Measurements from ENCODE around the gene CELSR1.
"Not testable (repeated sequence)": the region's sequence is repeated elsewhere in the genome, so short reads cannot be mapped to it uniquely, and the experiment has no call there.

CELSR1 gene

DNA sequence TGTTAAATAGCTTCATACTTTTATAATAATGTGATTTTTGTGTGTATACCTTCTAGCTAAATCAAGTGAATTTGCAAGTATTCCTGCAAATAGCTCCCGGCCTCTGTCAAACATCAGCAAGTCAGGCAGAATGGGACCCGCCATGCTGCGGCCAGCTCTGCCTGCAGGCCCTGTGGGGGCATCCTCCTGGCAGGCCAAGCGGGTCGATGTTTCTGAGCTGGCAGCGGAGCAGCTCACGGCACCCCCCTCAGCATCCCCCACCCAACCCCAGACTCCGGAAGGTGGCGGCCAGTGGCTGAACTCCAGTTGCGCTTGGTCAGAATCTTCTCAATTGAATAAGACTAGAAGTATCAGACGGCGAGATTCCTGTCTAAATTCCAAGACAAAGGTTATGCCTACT lies 221.4 kb downstream of the CELSR1 start:
- no peak overlapping the region for H3K4me2 ChIP-seq
- no peak overlapping the region for H3K4me3 ChIP-seq
- H3K27ac ChIP-seq = no peak overlapping the region
- H4K20me1 ChIP-seq = peaks cover 28% of the 10 kb centered on the region; the same call in 1 of the 2 replicates
- H3K9me3 ChIP-seq = no peaks in the 10 kb centered on the region
- H3K36me3 ChIP-seq = peaks cover 100% of the 10 kb centered on the region
- H3K27me3 ChIP-seq = no peaks in the 10 kb centered on the region
- no peaks in the 10 kb centered on the region for H3K4me1 ChIP-seq
- no peak overlapping the region for H3K9ac ChIP-seq
- no peak for TF ChIP-seq Cebpa-rat (IDR thresholded peaks at IDR 0.05)

- H3K36me3 ChIP-seq = peaks cover 100% of the 10 kb centered on the region
- H3K4me1 ChIP-seq, H3K4me3 ChIP-seq, H3K9ac ChIP-seq, H3K4me2 ChIP-seq, H3K27me3 ChIP-seq, H3K9me3 ChIP-seq, H3K27ac ChIP-seq: not testable (repeated sequence)
- H4K20me1 ChIP-seq = peaks cover 35% of the 10 kb centered on the region
These were observed 224.6 kb downstream of the CELSR1 start for GRCh38 chr22:46312848-46313247.

GRCh38 chr22:46312056-46312455 lies 225.4 kb downstream of the CELSR1 start:
- H3K9me3 ChIP-seq = no peaks in the 10 kb centered on the region
- no peaks in the 10 kb centered on the region for H3K4me1 ChIP-seq
- no peaks in the 10 kb centered on the region for H3K27me3 ChIP-seq
- TF ChIP-seq Cebpa-rat (IDR thresholded peaks at IDR 0.05) = no peak
- H3K27ac ChIP-seq = no peak overlapping the region; the same call in 1 of the 2 replicates
- no peak overlapping the region for H3K4me2 ChIP-seq
- H3K36me3 ChIP-seq = peaks cover 100% of the 10 kb centered on the region
- peaks cover 36% of the 10 kb centered on the region for H4K20me1 ChIP-seq
- no peak overlapping the region for H3K9ac ChIP-seq
- H3K4me3 ChIP-seq = no peak overlapping the region

Data from BLaER1 (cell line).